Breast epithelium (tissue), 4 donors: ENCODE data around the gene GPR152. TPM values are rescaled to one million over a fixed set of nuclear protein-coding genes. Genes with fewer than 3 reads are reported as not detected.
"Not testable (repeated sequence)": the region's sequence is repeated elsewhere in the genome, so short reads cannot be mapped to it uniquely, and the experiment has no call there.

Experiments
- DNase-seq, 2 donors: peaks; one replicate each; pipeline ENCODE4 v3.0.0-alpha.2; 2019; ENCODE audit warnings: low spot score in 2 of 2
- H3K27ac ChIP-seq, 2 donors: fragments of 200-600 bp; sonication (generic) in 1 of 2; one replicate each; pipeline ENCODE4 v1.5.1; 2016 to 2019; ENCODE audit warnings: mild to moderate bottlenecking in 1 of 2
- H3K27me3 ChIP-seq, 2 donors: fragments of 200-600 bp; sonication (generic) in 1 of 2; one replicate each; pipeline versions ENCODE4 v1.5.1 to v1.6.0; 2017 to 2019; ENCODE audit warnings: control low read depth in 1 of 2, mild to moderate bottlenecking in 1 of 2
- H3K36me3 ChIP-seq: fragments of 200-600 bp; one replicate; pipeline ENCODE4 v1.5.1; 2019
- H3K4me1 ChIP-seq, 2 donors: fragments of 200-600 bp; sonication (generic); one replicate each; pipeline ENCODE4 v1.5.1; 2016 to 2019; ENCODE audit warnings: control low read depth in 1 of 2
- H3K4me3 ChIP-seq, 3 donors: fragments of 200-600 bp; sonication (generic); 1 replicate in 2 of 3; 2 replicates in 1 of 3; pipeline ENCODE4 v1.5.1; 2016 to 2019; ENCODE audit warnings: mild to moderate bottlenecking in 3 of 3, moderate library complexity in 2 of 3
- H3K9me3 ChIP-seq, 2 donors: fragments of 200-600 bp; sonication (generic) in 1 of 2; one replicate each; pipeline ENCODE4 v1.5.1; 2016 to 2019; ENCODE audit warnings: control low read depth in 1 of 2
- POLR2A ChIP-seq: fragments of 450-650 bp; IDR thresholded peaks from one replicate; pipeline ENCODE4 v1.6.1; 2016; ENCODE audit warnings: antibody characterized with exemption, mild to moderate bottlenecking, moderate library complexity
- POLR2AphosphoS5 ChIP-seq, 3 donors: sonication (generic); formaldehyde crosslinking; IDR thresholded peaks; one replicate each; pipeline ENCODE4 v1.6.1; 2017; ENCODE audit warnings: antibody characterized with exemption in 3 of 3
- intact Hi-C: fragments of 100-400 bp; cut with DNase I; formaldehyde crosslinking; loops from one replicate; pipeline ENCODE4 v1.15.1; 2023; ENCODE audit warnings: low total_unique reads
- total RNA-seq, 3 donors: library from RNA; depleted of rRNA; stranded (reverse); fragments of >200 nt; gene quantifications; one replicate each; pipeline ENCODE4 v1.1.0, GENCODE V29; 2016
- TF ChIP-seq, protein P1 (sequence below), 3 donors: fragments of 450-650 bp; IDR thresholded peaks; one replicate each; pipeline ENCODE4 v1.5.1; 2016 to 2017; ENCODE audit warnings: antibody characterized with exemption in 3 of 3, mild to moderate bottlenecking in 3 of 3, moderate library complexity in 3 of 3

Gene GPR152
- total RNA-seq, 3 donors from 2014 or later: not detected

DNA sequence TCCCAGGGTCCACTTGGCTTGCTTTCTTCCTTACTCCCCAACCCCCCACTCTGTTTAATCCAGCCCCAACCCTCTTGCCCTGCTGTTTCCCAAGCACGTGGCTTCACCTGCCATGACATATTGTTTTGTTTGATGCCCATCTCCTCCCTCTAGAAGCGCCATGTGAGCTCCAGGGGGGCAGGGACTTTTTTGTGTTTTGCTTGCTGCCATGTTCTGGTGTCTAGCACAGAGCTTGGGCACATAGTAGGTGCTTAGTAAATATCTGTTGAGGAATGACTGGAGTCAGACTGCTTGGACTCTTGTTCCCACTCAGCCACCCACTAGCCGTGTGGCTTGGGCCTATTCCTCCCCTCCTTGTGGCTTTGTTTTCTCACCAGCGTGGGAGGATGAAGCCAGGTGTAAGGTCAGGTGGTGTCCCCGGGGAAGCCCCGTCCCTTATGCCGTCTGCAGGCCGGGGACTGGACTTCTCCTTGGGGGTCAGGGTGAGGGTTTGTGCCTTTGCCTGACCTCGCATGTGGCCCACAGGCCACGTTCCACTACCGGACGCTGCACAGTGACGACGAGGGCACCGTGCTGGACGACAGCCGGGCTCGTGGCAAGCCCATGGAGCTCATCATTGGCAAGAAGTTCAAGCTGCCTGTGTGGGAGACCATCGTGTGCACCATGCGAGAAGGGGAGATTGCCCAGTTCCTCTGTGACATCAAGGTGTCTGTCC lies 34.1 kb upstream of the GPR152 start:
- H3K27ac ChIP-seq: no peak overlapping the region
- H3K4me3 ChIP-seq: no peak overlapping the region
- intact Hi-C loops: no loop called here
- no peak for TF ChIP-seq POLR2AphosphoS5 (IDR thresholded peaks at IDR 0.05)
- TF ChIP-seq, protein P1, sequence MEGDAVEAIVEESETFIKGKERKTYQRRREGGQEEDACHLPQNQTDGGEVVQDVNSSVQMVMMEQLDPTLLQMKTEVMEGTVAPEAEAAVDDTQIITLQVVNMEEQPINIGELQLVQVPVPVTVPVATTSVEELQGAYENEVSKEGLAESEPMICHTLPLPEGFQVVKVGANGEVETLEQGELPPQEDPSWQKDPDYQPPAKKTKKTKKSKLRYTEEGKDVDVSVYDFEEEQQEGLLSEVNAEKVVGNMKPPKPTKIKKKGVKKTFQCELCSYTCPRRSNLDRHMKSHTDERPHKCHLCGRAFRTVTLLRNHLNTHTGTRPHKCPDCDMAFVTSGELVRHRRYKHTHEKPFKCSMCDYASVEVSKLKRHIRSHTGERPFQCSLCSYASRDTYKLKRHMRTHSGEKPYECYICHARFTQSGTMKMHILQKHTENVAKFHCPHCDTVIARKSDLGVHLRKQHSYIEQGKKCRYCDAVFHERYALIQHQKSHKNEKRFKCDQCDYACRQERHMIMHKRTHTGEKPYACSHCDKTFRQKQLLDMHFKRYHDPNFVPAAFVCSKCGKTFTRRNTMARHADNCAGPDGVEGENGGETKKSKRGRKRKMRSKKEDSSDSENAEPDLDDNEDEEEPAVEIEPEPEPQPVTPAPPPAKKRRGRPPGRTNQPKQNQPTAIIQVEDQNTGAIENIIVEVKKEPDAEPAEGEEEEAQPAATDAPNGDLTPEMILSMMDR (IDR thresholded peaks at IDR 0.05): no peak
- no peak for TF ChIP-seq POLR2A
- no peaks in the 10 kb centered on the region for H3K36me3 ChIP-seq
- DNase-seq: no peak
- H3K4me1 ChIP-seq: peaks cover 0 to 7% of the 10 kb centered on the region in 2 donors
- no peaks in the 10 kb centered on the region for H3K27me3 ChIP-seq
- no peaks in the 10 kb centered on the region for H3K9me3 ChIP-seq

DNA sequence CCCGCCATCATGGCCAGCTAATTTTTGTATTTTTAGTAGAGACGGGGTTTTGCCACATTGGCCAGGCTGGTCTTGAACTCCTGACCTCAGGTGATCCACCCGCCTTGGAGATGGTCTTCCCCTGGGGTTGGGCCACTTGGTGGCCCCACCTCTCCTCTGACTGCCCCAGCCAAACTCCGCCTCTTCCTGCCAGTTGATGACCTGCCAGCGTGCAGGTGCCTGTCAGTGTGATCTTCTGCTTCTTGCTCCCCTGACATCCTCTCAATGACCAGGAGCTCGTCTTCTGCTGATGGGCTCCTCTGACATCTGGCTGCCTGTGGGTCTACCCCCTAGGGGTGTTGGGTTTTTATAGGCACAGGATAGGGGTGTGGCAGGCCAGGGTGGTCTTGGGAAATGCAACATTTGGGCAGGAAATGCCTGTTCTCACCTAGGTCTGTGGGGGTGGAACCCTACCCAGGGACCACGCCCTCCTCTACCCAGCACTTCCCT lies 33.4 kb upstream of the GPR152 start:
- intact Hi-C loops, H3K9me3 ChIP-seq, DNase-seq, H3K27me3 ChIP-seq, H3K27ac ChIP-seq, H3K4me1 ChIP-seq, H3K36me3 ChIP-seq, H3K4me3 ChIP-seq: not testable (repeated sequence)

DNA sequence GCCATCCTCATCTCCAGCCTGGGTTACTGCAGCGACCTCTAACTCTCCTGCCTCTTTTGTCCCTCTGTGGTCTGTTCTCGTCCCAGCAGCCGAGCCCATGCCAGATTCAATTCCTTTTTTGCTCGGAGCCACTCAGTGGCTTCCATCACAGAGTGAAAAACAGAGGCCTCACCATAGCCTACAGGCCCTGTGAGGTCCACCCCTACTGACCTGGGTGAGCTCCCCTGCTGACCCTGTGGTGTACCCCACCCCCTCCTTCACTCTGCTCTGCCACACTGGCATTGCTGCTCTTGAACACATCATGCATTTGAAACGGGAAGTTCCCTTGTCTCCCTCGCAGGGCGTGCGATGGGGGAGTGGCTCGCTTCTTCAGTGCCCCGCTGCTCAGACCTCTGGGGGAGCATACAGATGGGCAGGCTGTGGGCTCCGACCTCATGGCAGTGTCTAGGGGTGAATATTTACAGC lies 32.4 kb upstream of the GPR152 start:
- DNase-seq: no peak
- no peak overlapping the region for H3K27ac ChIP-seq
- H3K4me3 ChIP-seq: peak overlapping the region in 1 of 3 donors; percentile 17
- TF ChIP-seq, protein P1 (IDR thresholded peaks at IDR 0.05): no peak
- no peak for TF ChIP-seq POLR2AphosphoS5 (IDR thresholded peaks at IDR 0.05)
- no peaks in the 10 kb centered on the region for H3K9me3 ChIP-seq
- H3K36me3 ChIP-seq: no peaks in the 10 kb centered on the region
- H3K27me3 ChIP-seq: no peaks in the 10 kb centered on the region
- intact Hi-C loops: no loop called here
- peaks cover 0 to 7% of the 10 kb centered on the region in 2 donors for H3K4me1 ChIP-seq

DNA sequence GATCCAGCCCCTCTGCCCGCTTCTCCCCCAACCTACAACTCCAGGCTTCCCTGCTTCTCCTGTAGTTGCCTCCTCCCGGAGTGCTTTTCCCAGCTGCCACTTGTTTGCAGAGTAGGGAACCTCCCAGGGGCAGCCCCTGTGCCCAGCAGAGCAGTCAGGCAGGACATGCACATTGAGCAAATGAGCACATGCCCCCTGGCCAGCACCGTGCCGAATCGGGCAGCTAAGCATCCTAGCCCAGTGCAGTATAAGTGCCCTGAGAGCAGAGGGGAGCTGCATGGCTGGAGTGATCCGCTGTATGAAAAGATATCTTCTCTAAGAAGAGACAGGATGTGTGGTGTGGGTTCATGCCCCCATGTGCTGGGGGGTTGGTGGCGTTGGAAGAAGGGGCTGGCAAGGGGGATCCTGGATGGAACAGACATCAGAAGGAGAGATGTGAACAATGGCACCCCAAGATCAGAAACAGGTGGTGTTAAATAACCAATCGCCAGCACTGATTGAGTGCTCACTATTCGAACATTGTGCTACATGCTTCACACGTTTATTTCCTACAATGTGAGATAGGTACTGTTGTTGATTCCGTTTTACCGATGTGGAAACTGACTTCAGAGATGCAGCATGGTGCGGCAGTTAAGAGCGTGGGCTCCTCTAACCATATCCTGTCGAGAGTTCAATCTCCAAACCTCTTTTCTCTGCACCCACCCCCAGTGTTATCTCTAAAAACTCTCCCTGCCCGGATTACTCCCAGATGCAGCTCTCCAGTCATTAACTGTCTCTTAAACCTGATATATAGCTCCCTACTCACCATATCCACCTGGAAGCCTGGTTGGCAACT lies 31.5 kb upstream of the GPR152 start:
- no peaks in the 10 kb centered on the region for H3K9me3 ChIP-seq
- peaks cover 0 to 7% of the 10 kb centered on the region in 2 donors for H3K4me1 ChIP-seq
- peak overlapping the region; percentile 50 to 89 (median 66) for H3K4me3 ChIP-seq
- TF ChIP-seq, protein P1 (IDR thresholded peaks at IDR 0.05): no peak
- no peak for TF ChIP-seq POLR2AphosphoS5 (IDR thresholded peaks at IDR 0.05)
- no peak for TF ChIP-seq POLR2A
- DNase-seq: no peak
- no peaks in the 10 kb centered on the region for H3K36me3 ChIP-seq
- H3K27ac ChIP-seq: peak overlapping the region; percentile 89 to 95
- intact Hi-C loops: no loop called here
- H3K27me3 ChIP-seq: no peaks in the 10 kb centered on the region

DNA sequence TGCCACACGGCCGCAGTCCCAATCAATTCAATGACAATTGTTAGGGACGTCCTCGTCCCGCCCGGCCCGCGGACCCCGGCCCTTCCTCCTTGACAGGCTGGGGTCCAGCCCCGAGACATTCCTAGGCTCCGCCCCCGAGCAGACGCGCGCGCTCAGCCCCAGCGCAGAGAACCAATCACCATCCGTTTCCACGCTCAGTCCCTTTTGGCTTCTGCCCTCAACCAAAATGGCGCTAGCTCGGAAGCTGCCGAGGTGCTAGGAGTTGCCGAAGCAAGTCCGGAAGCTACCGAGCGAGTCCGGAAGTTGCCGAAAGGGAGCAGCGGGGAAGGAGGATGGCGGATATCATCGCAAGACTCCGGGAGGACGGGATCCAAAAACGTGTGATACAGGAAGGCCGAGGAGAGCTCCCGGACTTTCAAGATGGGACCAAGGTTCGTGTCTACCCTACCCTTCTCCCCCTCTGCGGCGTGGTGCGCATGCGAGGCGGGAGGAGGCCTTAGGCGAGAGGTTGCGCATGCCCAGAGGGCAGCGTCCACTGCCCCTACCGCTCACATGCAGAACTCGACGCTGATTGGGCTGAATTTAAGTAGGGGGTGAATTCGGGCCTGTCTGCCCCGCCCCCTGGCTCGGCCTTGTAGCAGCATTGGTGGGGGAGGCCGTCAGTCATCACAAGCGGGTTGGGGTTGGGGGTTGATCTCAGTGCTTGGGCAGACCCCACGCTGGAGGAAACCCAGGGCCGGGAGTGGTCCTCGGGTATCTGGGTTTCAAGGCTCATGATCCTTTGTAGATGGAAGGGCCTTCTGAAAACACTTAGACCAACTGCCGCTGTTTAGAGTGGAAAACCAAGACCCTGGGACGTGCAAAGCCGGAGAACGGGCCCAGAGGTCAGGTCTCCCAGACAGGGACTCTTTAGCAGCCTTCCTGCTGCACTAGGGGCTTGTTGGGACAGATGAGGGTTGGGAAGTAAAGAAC lies 30.6 kb upstream of the GPR152 start, which contains the start of gene AIP:
Gene AIP, plus strand, starts transcription at position 200 of the 972 bp plus-strand sequence. Its CDS starts 133 bp downstream, at position 333.
- Histone ChIP-seq H3K4me1 (peaks cover 0 to 7% of the 10 kb centered on the region in 2 donors), H3K4me3 (peak within 1 kb of the TSS; percentile 50 to 89 (median 66)), H3K36me3 (no peaks in the 10 kb centered on the region), H3K27me3 (no peaks in the 10 kb centered on the region), H3K9me3 (no peaks in the 10 kb centered on the region), H3K27ac (peak within 1 kb of the TSS; percentile 89 to 95)
- TF ChIP-seq POLR2A (peak; percentile 58), POLR2AphosphoS5 (IDR thresholded peaks at IDR 0.05) (peak; percentile 80 to 88 (median 85))
- TF ChIP-seq, protein P1 (IDR thresholded peaks at IDR 0.05): peak; percentile 7 to 36 (median 30)
- intact Hi-C loops: no loop called here
- peak; percentile 96 to 97 for DNase-seq
